GM18520 (cell line): Measurements from ENCODE around the gene GNAI3.

Experiments used
- ATAC-seq: cut with Tn5 transposase; IDR thresholded peaks from one replicate; pipeline ENCODE4 v1.9.1; 2021; ENCODE audit not compliant: unreplicated experiment

The GNAI3 gene

GRCh38 chr1:109548321-109549267 lies at the start of gene GNAI3:
TSS of gene GNAI3 (plus strand) at chr1:109548615. CDS start at chr1:109548721, 106 bp downstream.
- peak; percentile 76 for ATAC-seq

- ATAC-seq, result no peak
Observed at GRCh38 chr1:109499081-109499480, 49.3 kb upstream of the GNAI3 start.

GRCh38 chr1:109499661-109500536 lies 48.5 kb upstream of the GNAI3 start:
- no peak for ATAC-seq

GRCh38 chr1:109500941-109501381 lies 47.5 kb upstream of the GNAI3 start:
- no peak for ATAC-seq

GRCh38 chr1:109501644-109502363 lies 46.6 kb upstream of the GNAI3 start:
- ATAC-seq, result no peak

- ATAC-seq, result no peak
Observed at GRCh38 chr1:109502364-109502851, 46.0 kb upstream of the GNAI3 start.

- no peak for ATAC-seq
Observed at GRCh38 chr1:109503935-109504334, 44.5 kb upstream of the GNAI3 start.

- no peak for ATAC-seq
Observed at GRCh38 chr1:109504974-109505373, 43.4 kb upstream of the GNAI3 start.

GRCh38 chr1:109508001-109508872 lies 40.2 kb upstream of the GNAI3 start:
- no peak for ATAC-seq

- no peak for ATAC-seq
Observed at GRCh38 chr1:109508873-109509175, 39.6 kb upstream of the GNAI3 start.

GRCh38 chr1:109509176-109510134 lies 39.0 kb upstream of the GNAI3 start, which contains the start of gene AMIGO1:
TSS of gene AMIGO1 (minus strand) at chr1:109509727. CDS start at chr1:109508912, 815 bp downstream.
- ATAC-seq, result no peak

GRCh38 chr1:109513110-109513710 lies 35.2 kb upstream of the GNAI3 start:
- ATAC-seq, result no peak

- no peak for ATAC-seq
Observed at GRCh38 chr1:109514846-109515245, 33.6 kb upstream of the GNAI3 start.

GRCh38 chr1:109516872-109517271 lies 31.5 kb upstream of the GNAI3 start:
- ATAC-seq, result no peak

GRCh38 chr1:109517337-109517736 lies 31.1 kb upstream of the GNAI3 start:
- ATAC-seq, result no peak

- ATAC-seq, result no peak
Observed at GRCh38 chr1:109521002-109521951, 27.1 kb upstream of the GNAI3 start.

- ATAC-seq, result no peak
Observed at GRCh38 chr1:109522026-109522425, 26.4 kb upstream of the GNAI3 start.
